Skeletal muscle cell (primary cell): ENCODE measurements around the gene ZCCHC2.

Experiments
- DNase-seq: peaks from one replicate; pipeline ENCODE4 v3.0.0-alpha.2; 2010; ENCODE audit warnings: low read depth
- H3K4me3 ChIP-seq: 2 replicates; pipeline ENCODE4 v1.5.1; 2011; ENCODE audit warnings: low read depth, mild to moderate bottlenecking, control low read depth, low read length, moderate library complexity

The ZCCHC2 gene

GRCh38 chr18:62531931-62532330 lies 9.1 kb downstream of the ZCCHC2 start:
- no peak overlapping the region for H3K4me3 ChIP-seq
- no peak for DNase-seq

- no peak for DNase-seq
- H3K4me3 ChIP-seq, result no peak overlapping the region
Observed at GRCh38 chr18:62536005-62536404, 13.2 kb downstream of the ZCCHC2 start.

- no peak for DNase-seq
Observed at GRCh38 chr18:62537042-62537894, 14.4 kb downstream of the ZCCHC2 start.

GRCh38 chr18:62537946-62538345 lies 15.1 kb downstream of the ZCCHC2 start:
- no peak for DNase-seq
- H3K4me3 ChIP-seq, result no peak overlapping the region

More at GRCh38 chr18:62537042-62537894, 14.4 kb downstream of the ZCCHC2 start:
- H3K4me3 ChIP-seq, result no peak overlapping the region

- H3K4me3 ChIP-seq, result no peak overlapping the region
- no peak for DNase-seq
Observed at GRCh38 chr18:62538881-62539280, 16.1 kb downstream of the ZCCHC2 start.

GRCh38 chr18:62539284-62540165 lies 16.7 kb downstream of the ZCCHC2 start:
- DNase-seq, result no peak
- H3K4me3 ChIP-seq, result no peak overlapping the region

- DNase-seq, result no peak
- H3K4me3 ChIP-seq, result no peak overlapping the region
Observed at GRCh38 chr18:62543021-62543420, 20.2 kb downstream of the ZCCHC2 start.

- H3K4me3 ChIP-seq, result no peak overlapping the region
- no peak for DNase-seq
Observed at GRCh38 chr18:62545098-62545497, 22.3 kb downstream of the ZCCHC2 start.

- no peak overlapping the region for H3K4me3 ChIP-seq
- DNase-seq, result no peak
Observed at GRCh38 chr18:62549755-62550154, 26.9 kb downstream of the ZCCHC2 start.

- no peak for DNase-seq
- no peak overlapping the region for H3K4me3 ChIP-seq
Observed at GRCh38 chr18:62550746-62551145, 27.9 kb downstream of the ZCCHC2 start.

- H3K4me3 ChIP-seq, result no peak overlapping the region
- no peak for DNase-seq
Observed at GRCh38 chr18:62551972-62552513, 29.2 kb downstream of the ZCCHC2 start.

GRCh38 chr18:62554061-62554815 lies 31.4 kb downstream of the ZCCHC2 start:
- no peak for DNase-seq
- no peak overlapping the region for H3K4me3 ChIP-seq

- H3K4me3 ChIP-seq, result no peak overlapping the region
- DNase-seq, result no peak
Observed at GRCh38 chr18:62555135-62555534, 32.3 kb downstream of the ZCCHC2 start.

GRCh38 chr18:62556397-62556796 lies 33.6 kb downstream of the ZCCHC2 start:
- no peak overlapping the region for H3K4me3 ChIP-seq
- no peak for DNase-seq

- H3K4me3 ChIP-seq, result no peak overlapping the region
- DNase-seq, result no peak
Observed at GRCh38 chr18:62558015-62558663, 35.3 kb downstream of the ZCCHC2 start.

- no peak for DNase-seq
Observed at GRCh38 chr18:62564044-62564443, 41.2 kb downstream of the ZCCHC2 start.

GRCh38 chr18:62566199-62566598 lies 43.4 kb downstream of the ZCCHC2 start:
- no peak for DNase-seq
- no peak overlapping the region for H3K4me3 ChIP-seq

More at GRCh38 chr18:62564044-62564443, 41.2 kb downstream of the ZCCHC2 start:
- no peak overlapping the region for H3K4me3 ChIP-seq

GRCh38 chr18:62566818-62567217 lies 44.0 kb downstream of the ZCCHC2 start:
- DNase-seq, result no peak
- H3K4me3 ChIP-seq, result no peak overlapping the region

GRCh38 chr18:62569081-62569655 lies 46.3 kb downstream of the ZCCHC2 start:
- no peak overlapping the region for H3K4me3 ChIP-seq
- no peak for DNase-seq
